Spleen (tissue), 7 donors: Measurements from ENCODE around the gene ADAMTS17.

ENCODE experiments used
- CTCF ChIP-seq, 11 experiments: fragments of 200-600 bp in 7 of 11; fragments of 450-650 bp in 4 of 11; sonication (generic) in 4 of 11; IDR thresholded peaks in 8 of 11; conservative IDR thresholded peaks in 3 of 11; 1 replicate in 7 of 11; 2 replicates in 4 of 11; pipeline versions ENCODE4 v1.4.0 to v1.8.0; 2016 to 2021; ENCODE audit warnings: antibody characterized with exemption in 11 of 11, inconsistent platforms in 4 of 11, mild to moderate bottlenecking in 1 of 11
- POLR2AphosphoS5 ChIP-seq, 3 donors: sonication (generic); formaldehyde crosslinking; IDR thresholded peaks; one replicate each; pipeline ENCODE4 v1.5.1; 2017; ENCODE audit warnings: antibody characterized with exemption in 3 of 3
- donor health status: DM: no; HTN: no; CAD: no; lungs with moderate emphysema.
- donor health status: DM: no; HTN: no; CAD: no.
- donor health status: DM: no; HTN: no; CAD: no.

DNA sequence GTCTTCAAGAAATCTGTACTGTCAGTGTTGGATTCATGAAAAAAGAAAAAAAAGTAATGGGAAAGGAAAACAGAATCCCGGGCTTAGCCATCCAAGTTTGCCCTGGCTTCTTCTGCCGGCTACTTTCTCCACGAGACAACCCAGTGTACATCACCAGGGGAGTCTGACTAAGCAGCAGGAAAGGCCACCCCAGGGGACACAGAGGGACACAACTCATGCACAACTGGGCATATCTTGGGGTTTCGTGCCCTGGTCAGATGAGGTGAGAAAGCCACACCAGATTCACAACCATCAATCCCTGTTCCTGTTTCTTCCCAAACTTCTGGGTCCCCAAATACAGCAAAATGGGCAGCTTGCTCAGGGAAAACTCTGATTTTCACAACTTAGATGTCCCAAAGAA lies 33.2 kb downstream of the ADAMTS17 start:
- TF ChIP-seq CTCF (IDR thresholded peaks at IDR 0.05 in 8 of 11, conservative IDR thresholded peaks at IDR 0.05 in 3 of 11) = no peak
- no peak for TF ChIP-seq POLR2AphosphoS5 (IDR thresholded peaks at IDR 0.05)
